HepG2 (cell line): ENCODE results near the gene INA. TPM values are rescaled to one million over a fixed set of nuclear protein-coding genes. Genes with fewer than 3 reads are reported as not detected.
A peak's percentile ranks its signal among the peaks of the same experiment; 100 is the strongest.

Experiments used
- ATF3 ChIP-seq: sonication (generic); formaldehyde crosslinking; IDR thresholded peaks from 2 replicates; pipeline ENCODE4 v1.4.0; 2020; ENCODE audit warnings: missing genetic modification reagents
- ATF5 ChIP-seq: sonication (generic); formaldehyde crosslinking; IDR thresholded peaks from 2 replicates; pipeline ENCODE4 v1.4.0; 2020; ENCODE audit warnings: mild to moderate bottlenecking, low read depth, missing genetic modification reagents
- DDIT3 ChIP-seq: sonication (generic); formaldehyde crosslinking; IDR thresholded peaks from 2 replicates; pipeline ENCODE4 v1.4.0; 2020; ENCODE audit warnings: mild to moderate bottlenecking, missing genetic modification reagents
- ISX ChIP-seq: sonication (generic); formaldehyde crosslinking; conservative IDR thresholded peaks from 2 replicates; pipeline ENCODE4 v1.5.0; 2020; ENCODE audit warnings: missing genetic modification reagents
- KDM5A ChIP-seq: fragments of 200-600 bp; sonication (generic); IDR thresholded peaks from 2 replicates; pipeline ENCODE4 v1.7.0; 2018; ENCODE audit warnings: antibody characterized with exemption, mild to moderate bottlenecking, low read length, borderline replicate concordance
- KLF6 ChIP-seq: IDR thresholded peaks from 2 replicates; pipeline ENCODE4 v1.8.0; 2016; ENCODE audit warnings: missing biosample characterization, missing genetic modification reagents
- MTF2 ChIP-seq: sonication (generic); formaldehyde crosslinking; IDR thresholded peaks from 2 replicates; pipeline ENCODE4 v1.5.0; 2020; ENCODE audit warnings: missing genetic modification reagents, borderline replicate concordance
- PHF5A ChIP-seq: IDR thresholded peaks from one replicate; pipeline ENCODE4 v1.6.1; 2018; ENCODE audit warnings: low read depth, missing genetic modification reagents; ENCODE audit not compliant: unreplicated experiment
- REL ChIP-seq: sonication (generic); formaldehyde crosslinking; conservative IDR thresholded peaks from 2 replicates; pipeline ENCODE4 v1.8.0; 2022; ENCODE audit warnings: mild to moderate bottlenecking, missing genetic modification reagents, moderate library complexity
- REXO4 ChIP-seq: sonication (generic); formaldehyde crosslinking; IDR thresholded peaks from 2 replicates; pipeline ENCODE4 v1.8.0; 2022; ENCODE audit warnings: missing genetic modification reagents, mild to moderate bottlenecking, borderline replicate concordance
- SMAD1 ChIP-seq: sonication (generic); formaldehyde crosslinking; IDR thresholded peaks from 2 replicates; pipeline ENCODE4 v1.4.0; 2020; ENCODE audit warnings: missing genetic modification reagents, low read depth, mild to moderate bottlenecking, borderline replicate concordance
- SNAPC4 ChIP-seq: sonication (generic); formaldehyde crosslinking; IDR thresholded peaks from 2 replicates; pipeline ENCODE4 v1.4.0; 2020; ENCODE audit warnings: mild to moderate bottlenecking, missing genetic modification reagents
- TBL1XR1 ChIP-seq: fragments of 150-350 bp; IDR thresholded peaks from 2 replicates; pipeline ENCODE4 v1.6.1; 2014; ENCODE audit warnings: borderline replicate concordance, low read length; ENCODE audit not compliant: partially characterized antibody
- XBP1 ChIP-seq: sonication (generic); formaldehyde crosslinking; IDR thresholded peaks from 2 replicates; pipeline ENCODE4 v1.5.0; 2020; ENCODE audit warnings: missing genetic modification reagents
- ZBTB21 ChIP-seq: sonication (generic); formaldehyde crosslinking; IDR thresholded peaks from 2 replicates; pipeline ENCODE4 v1.4.0; 2020; ENCODE audit warnings: missing genetic modification reagents
- ZNF136 ChIP-seq: sonication (generic); formaldehyde crosslinking; IDR thresholded peaks from 2 replicates; pipeline ENCODE4 v1.8.1; 2022; ENCODE audit warnings: low read depth, mild to moderate bottlenecking, moderate library complexity, missing genetic modification reagents
- ZNF232 ChIP-seq: sonication (generic); formaldehyde crosslinking; IDR thresholded peaks from 2 replicates; pipeline ENCODE4 v1.4.0; 2020; ENCODE audit warnings: missing genetic modification reagents, borderline replicate concordance
- ZNF430 ChIP-seq: sonication (generic); formaldehyde crosslinking; IDR thresholded peaks from 2 replicates; pipeline ENCODE4 v1.9.0; 2021; ENCODE audit warnings: mild to moderate bottlenecking, missing genetic modification reagents
- ZNF501 ChIP-seq: sonication (generic); formaldehyde crosslinking; IDR thresholded peaks from 2 replicates; pipeline ENCODE4 v1.5.1; 2020; ENCODE audit warnings: mild to moderate bottlenecking, moderate library complexity, missing genetic modification reagents
- ZNF557 ChIP-seq: sonication (generic); formaldehyde crosslinking; IDR thresholded peaks from 2 replicates; pipeline ENCODE4 v1.4.0; 2020; ENCODE audit warnings: missing genetic modification reagents
- ZNF567 ChIP-seq: sonication (generic); formaldehyde crosslinking; IDR thresholded peaks from 2 replicates; pipeline ENCODE4 v1.8.1; 2023; ENCODE audit warnings: mild to moderate bottlenecking, missing genetic modification reagents, borderline replicate concordance
- ZNF652 ChIP-seq: IDR thresholded peaks from 2 replicates; pipeline ENCODE4 v1.6.1; 2016; ENCODE audit warnings: low read depth, borderline replicate concordance
- ZNF776 ChIP-seq: sonication (generic); formaldehyde crosslinking; IDR thresholded peaks from 2 replicates; pipeline ENCODE4 v1.4.0; 2020; ENCODE audit warnings: mild to moderate bottlenecking, missing genetic modification reagents
- polyA plus RNA-seq, 8 experiments: library from polyadenylated mRNA; depleted of rRNA in 3 of 8; stranded (reverse) in 7 of 8; unstranded in 1 of 8; fragments of >200 nt; fragmentation: Illumina TruSeq in 4 of 8; extraction: Trizol in 4 of 8; gene quantifications; 2 replicates each; pipeline versions ENCODE4 v1.2.1 to v1.2.3, GENCODE V29; 2011 to 2016; ENCODE audit warnings: low read depth in 4 of 8, missing spikeins in 1 of 8, mixed read lengths in 1 of 8; ENCODE audit not compliant: insufficient read depth in 1 of 8
- total RNA-seq, 5 experiments: library from RNA; depleted of rRNA; stranded (reverse); fragments of >200 nt; fragmentation: Illumina TruSeq; extraction: Trizol; gene quantifications; 2 replicates each; pipeline ENCODE4 v1.2.3, GENCODE V29; 2016; ENCODE audit warnings: low read depth in 1 of 5

INA gene
- total and polyA plus RNA-seq, 2 of the 13 experiments (the other 11 are each of a cell fraction or from before 2014, with no cell fraction given): 0.04 to 0.13 TPM

GRCh38 chr10:103278862-103279298, 1.9 kb downstream of the INA start (continued):
- TF ChIP-seq ZNF430 (CRISPR knock-in tag): peak; percentile 69; the same call in 1 of the 2 replicates
- no peak for TF ChIP-seq ISX
- no peak for TF ChIP-seq KDM5A
- TF ChIP-seq ATF3 (CRISPR knock-in tag): no peak
- 0 out of 2 replicates have a peak, but pooled peaks have one; percentile 41 for TF ChIP-seq ATF5 (CRISPR knock-in tag)
- TF ChIP-seq ZNF652 (CRISPR knock-in tag): no peak
- no peak for TF ChIP-seq XBP1 (CRISPR knock-in tag)
- no peak for TF ChIP-seq MTF2
- TF ChIP-seq SNAPC4: no peak
- no peak for TF ChIP-seq SMAD1 (CRISPR knock-in tag)
- peak; percentile 43; the same call in 1 of the 2 replicates for TF ChIP-seq KLF6 (CRISPR knock-in tag)
- TF ChIP-seq ZNF567: no peak
- TF ChIP-seq ZNF557 (CRISPR knock-in tag): 0 out of 2 replicates have a peak, but pooled peaks have one; percentile 56
- no peak for TF ChIP-seq TBL1XR1
- no peak for TF ChIP-seq ZNF501 (CRISPR knock-in tag)
- TF ChIP-seq DDIT3: no peak
- peak; percentile 75; the same call in 1 of the 2 replicates for TF ChIP-seq ZNF232
- 0 out of 2 replicates have a peak, but pooled peaks have one; percentile 45 for TF ChIP-seq REL (CRISPR knock-in tag)
- no peak for TF ChIP-seq REXO4 (CRISPR knock-in tag)
- TF ChIP-seq PHF5A (CRISPR knock-in tag): no peak
- no peak for TF ChIP-seq ZNF776 (CRISPR knock-in tag)
- no peak for TF ChIP-seq ZNF136 (CRISPR knock-in tag)
- TF ChIP-seq ZBTB21 (CRISPR knock-in tag): no peak; the same call in 1 of the 2 replicates
